ENCODE measurements around the gene FKBP15.

DNA sequence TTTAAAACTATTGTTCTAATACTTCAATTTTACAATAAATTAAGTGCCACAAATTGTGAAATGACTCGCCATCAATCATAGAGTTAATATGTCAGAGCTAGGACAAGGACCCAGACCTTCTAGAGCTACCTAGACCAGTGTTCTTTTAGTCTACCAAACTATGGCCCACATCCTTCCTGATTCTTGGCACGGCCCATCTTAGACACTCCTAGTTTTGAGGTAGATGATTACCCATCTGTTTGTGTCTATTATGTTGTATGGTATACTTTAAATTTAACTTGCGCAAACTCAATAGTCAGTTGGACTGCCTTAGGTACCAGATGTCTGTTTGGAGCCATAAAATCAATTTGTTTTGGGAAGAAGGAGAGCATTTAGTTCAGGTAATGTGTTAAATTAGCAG is 36.8 kb upstream of the FKBP15 start:
- TF ChIP-seq EZH2 (IDR thresholded peaks at IDR 0.05; ENCODE audit: borderline replicate concordance), result no peak
- no peak for TF ChIP-seq CTCF (IDR thresholded peaks at IDR 0.05; ENCODE audit: poor library complexity)
- TF ChIP-seq EZH2phosphoT487 (IDR thresholded peaks at IDR 0.05; ENCODE audit: low read depth, severe bottlenecking, unreplicated experiment), result no peak

Measured in hepatocyte (in vitro differentiated cells).